Measurements from ENCODE around the gene ZDHHC17. TPM values are rescaled to one million over a fixed set of nuclear protein-coding genes. Genes with fewer than 3 reads are reported as not detected.

The ZDHHC17 gene
- total and polyA plus RNA-seq, 12 donors: 6.8 to 28.0 (median 21.5) TPM

GRCh38 chr12:76872415-76872814 lies 108.5 kb downstream of the ZDHHC17 start:
- DNase-seq: no peak
- TF ChIP-seq CTCF (IDR thresholded peaks at IDR 0.05): no peak
- Histone ChIP-seq H3K4me1 (peaks cover 0 to 16% (median 2%) of the 10 kb centered on the region in 9 donors), H3K27me3 (peaks cover 0 to 12% (median 0%) of the 10 kb centered on the region in 7 donors), H3K9me3 (no peaks in the 10 kb centered on the region), H3K36me3 (no peaks in the 10 kb centered on the region), H3K4me3 (no peak overlapping the region), H3K27ac (no peak overlapping the region)
- intact Hi-C loops (cut with DNase I): no loop called here
- no peak for ATAC-seq
- WGBS, 2 donors: 90% methylated on average over 5 of the region's 5 CpGs

GRCh38 chr12:76874027-76874426 lies 110.1 kb downstream of the ZDHHC17 start:
- Histone ChIP-seq H3K36me3 (no peaks in the 10 kb centered on the region), H3K27ac (no peak overlapping the region), H3K4me1 (peaks cover 0 to 27% (median 8%) of the 10 kb centered on the region in 9 donors), H3K9me3 (no peaks in the 10 kb centered on the region), H3K27me3 (peaks cover 0 to 28% (median 0%) of the 10 kb centered on the region in 7 donors), H3K4me3 (no peak overlapping the region)
- 57 to 68% methylated on average over 3 of the region's 3 CpGs for WGBS, 2 donors
- intact Hi-C loops (cut with DNase I): no loop called here
- DNase-seq: no peak
- no peak for ATAC-seq
- no peak for TF ChIP-seq CTCF (IDR thresholded peaks at IDR 0.05)

- H3K9me3 ChIP-seq: no peaks in the 10 kb centered on the region
- TF ChIP-seq CTCF (IDR thresholded peaks at IDR 0.05): no peak
- ATAC-seq (no peak), DNase-seq (no peak)
- no peaks in the 10 kb centered on the region for H3K36me3 ChIP-seq
- no peak overlapping the region for H3K4me3 ChIP-seq
- H3K4me1 ChIP-seq: peaks cover 0 to 30% (median 12%) of the 10 kb centered on the region in 9 donors
- WGBS, 2 donors: 79 to 91% methylated on average over 11 of the region's 11 CpGs
- intact Hi-C loops (cut with DNase I): loop anchor here in 1 of 10 donors (5.0 kb wide), 1 partner anchor 138 kb away; no protein-coding TSS in a partner anchor
- no peak overlapping the region for H3K27ac ChIP-seq
- peaks cover 0 to 34% (median 0%) of the 10 kb centered on the region in 7 donors for H3K27me3 ChIP-seq
Measured at GRCh38 chr12:76874491-76875190, 110.7 kb downstream of the ZDHHC17 start.

- peaks cover 0 to 40% (median 22%) of the 10 kb centered on the region in 9 donors for H3K4me1 ChIP-seq
- intact Hi-C loops (cut with DNase I): loop anchor here in 1 of 10 donors (5.0 kb wide), 1 partner anchor 136 kb away; no protein-coding TSS in a partner anchor
- peaks cover 0 to 40% (median 0%) of the 10 kb centered on the region in 7 donors for H3K27me3 ChIP-seq
- ATAC-seq (no peak), DNase-seq (no peak)
- whole genome bisulfite sequencing, 2 donors: 92 to 96% methylated on average over 2 of the region's 2 CpGs
- no peak for TF ChIP-seq CTCF (IDR thresholded peaks at IDR 0.05)
- no peaks in the 10 kb centered on the region for H3K9me3 ChIP-seq
- H3K27ac ChIP-seq: no peak overlapping the region
- no peaks in the 10 kb centered on the region for H3K36me3 ChIP-seq
- no peak overlapping the region for H3K4me3 ChIP-seq
Measured at GRCh38 chr12:76876696-76877229, 112.8 kb downstream of the ZDHHC17 start.
